GM19468 (cell line): ENCODE measurements around the gene ZBTB20.
A peak's percentile ranks its signal among the peaks of the same experiment; 100 is the strongest.

ENCODE experiments used
- ATAC-seq: cut with Tn5 transposase; IDR thresholded peaks from one replicate; pipeline ENCODE4 v1.9.1; 2021; ENCODE audit warnings: mild to moderate bottlenecking, moderate library complexity, moderate number of reproducible peaks; ENCODE audit not compliant: unreplicated experiment; ENCODE audit errors: extremely low read depth

Gene ZBTB20

GRCh38 chr3:114444216-114444615 lies 702.9 kb downstream of the ZBTB20 start:
- ATAC-seq: no peak

GRCh38 chr3:114442246-114442645 lies 704.8 kb downstream of the ZBTB20 start:
- no peak for ATAC-seq

- ATAC-seq: no peak
These were observed 705.7 kb downstream of the ZBTB20 start for GRCh38 chr3:114441386-114441785.

DNA sequence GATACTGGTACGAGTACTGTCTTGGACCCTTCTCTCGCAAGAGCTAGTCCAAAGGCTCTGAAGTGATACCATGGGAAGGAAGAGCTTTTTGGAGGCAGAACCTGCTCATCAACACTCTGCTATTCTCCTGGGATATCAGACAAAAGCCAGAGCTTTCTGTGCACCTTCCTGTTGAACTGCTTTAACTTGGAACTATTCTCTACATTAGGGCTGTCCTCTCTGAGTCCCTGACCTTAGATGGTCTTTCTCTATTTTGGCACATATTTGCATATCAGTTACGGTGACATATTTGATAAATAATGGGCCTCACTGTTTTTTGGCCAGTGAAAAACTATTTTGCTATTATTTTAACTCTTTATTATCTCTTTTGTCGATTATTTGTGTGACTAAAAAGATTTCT lies 706.4 kb downstream of the ZBTB20 start:
- ATAC-seq: no peak

DNA sequence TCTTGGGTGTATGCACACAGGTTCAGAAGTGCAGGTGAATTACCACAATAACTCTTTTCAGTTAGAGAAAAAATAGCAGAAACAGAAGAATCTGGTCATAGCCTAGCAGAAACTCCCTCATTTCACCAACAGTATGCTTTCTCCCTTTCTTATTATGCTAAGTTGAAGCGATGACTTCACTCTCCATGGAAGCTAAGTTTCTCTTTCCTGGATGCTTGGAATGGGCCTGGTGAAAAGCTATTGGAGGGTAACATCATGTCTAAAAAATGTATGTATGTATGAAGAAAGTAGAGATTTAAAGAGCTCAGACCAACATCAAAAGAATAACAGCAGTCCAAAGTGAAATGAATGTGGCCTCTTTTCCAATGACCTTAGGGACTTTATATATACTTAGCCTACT lies 707.8 kb downstream of the ZBTB20 start:
- no peak for ATAC-seq

GRCh38 chr3:114437897-114438296 lies 709.2 kb downstream of the ZBTB20 start:
- no peak for ATAC-seq

DNA sequence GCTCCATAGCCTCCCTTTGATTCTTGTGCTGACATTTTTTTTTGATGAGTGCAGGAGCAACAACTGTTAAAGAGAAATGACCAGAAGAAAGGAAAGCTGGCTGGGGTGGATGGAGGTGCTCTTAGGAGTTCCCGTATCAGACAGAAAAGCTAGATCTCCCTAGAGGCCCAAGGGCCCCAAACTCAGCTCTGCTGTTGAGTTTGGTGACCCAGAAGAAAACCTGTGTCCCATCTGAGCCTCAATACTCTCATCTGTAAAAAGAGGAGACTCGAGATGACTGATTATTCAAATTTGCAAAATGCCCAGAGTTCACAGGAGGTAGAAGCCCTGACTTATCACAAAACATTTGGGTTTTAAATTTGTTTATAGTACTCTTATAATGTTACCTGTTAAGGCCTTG lies 710.9 kb downstream of the ZBTB20 start:
- ATAC-seq: no peak

DNA sequence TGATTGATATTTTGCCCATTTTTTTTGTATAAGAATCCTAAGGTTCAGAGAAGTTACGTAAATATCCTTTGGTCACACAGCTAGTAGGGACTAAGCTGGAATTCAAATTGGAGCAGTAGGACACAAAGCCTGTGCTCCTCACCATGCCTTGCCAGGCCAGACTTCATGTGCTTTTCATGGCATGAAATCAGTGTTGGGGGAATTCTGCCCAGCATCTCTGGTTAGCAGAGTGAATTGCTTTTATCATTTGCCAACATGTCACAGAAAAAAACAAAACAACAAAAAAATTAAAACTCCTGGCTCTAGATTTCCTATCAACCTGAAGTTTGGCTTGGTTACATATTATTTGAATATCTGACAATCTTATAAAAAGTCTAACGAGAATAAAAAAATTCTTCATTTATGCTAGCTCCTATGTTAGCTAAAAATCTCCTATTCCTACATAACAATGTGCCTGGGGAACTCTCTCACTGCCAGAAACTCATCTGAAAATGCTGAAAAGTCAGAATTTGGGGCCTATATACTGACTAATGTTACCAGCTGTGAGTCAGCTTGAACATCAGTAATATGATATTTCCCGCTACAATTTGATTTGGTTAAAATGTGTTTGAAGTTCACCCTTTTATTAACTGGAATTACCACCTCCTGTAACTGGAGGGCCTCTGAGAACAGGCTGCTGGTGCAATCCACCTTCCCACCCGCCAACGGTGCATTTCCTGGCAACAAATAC lies 711.5 kb downstream of the ZBTB20 start:
- no peak for ATAC-seq

DNA sequence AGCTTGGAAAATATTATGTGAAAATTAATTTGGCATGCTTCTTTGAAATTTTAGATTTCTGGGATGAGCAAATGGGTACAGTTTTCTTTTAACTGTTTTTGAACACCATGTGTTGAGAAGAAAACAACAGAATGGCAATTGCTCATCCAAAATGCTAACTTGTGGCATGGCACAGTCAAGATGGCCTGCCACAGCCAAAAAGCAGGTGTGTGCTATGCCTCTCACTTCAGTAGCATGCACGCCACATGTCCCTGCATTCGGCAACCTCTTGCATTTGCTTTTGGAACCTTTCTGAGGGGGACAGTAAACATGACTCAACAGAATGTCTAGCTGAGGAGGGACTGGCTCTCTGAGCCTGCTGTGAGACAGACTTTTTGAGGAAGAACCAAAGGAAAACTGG lies 714.8 kb downstream of the ZBTB20 start:
- no peak for ATAC-seq

DNA sequence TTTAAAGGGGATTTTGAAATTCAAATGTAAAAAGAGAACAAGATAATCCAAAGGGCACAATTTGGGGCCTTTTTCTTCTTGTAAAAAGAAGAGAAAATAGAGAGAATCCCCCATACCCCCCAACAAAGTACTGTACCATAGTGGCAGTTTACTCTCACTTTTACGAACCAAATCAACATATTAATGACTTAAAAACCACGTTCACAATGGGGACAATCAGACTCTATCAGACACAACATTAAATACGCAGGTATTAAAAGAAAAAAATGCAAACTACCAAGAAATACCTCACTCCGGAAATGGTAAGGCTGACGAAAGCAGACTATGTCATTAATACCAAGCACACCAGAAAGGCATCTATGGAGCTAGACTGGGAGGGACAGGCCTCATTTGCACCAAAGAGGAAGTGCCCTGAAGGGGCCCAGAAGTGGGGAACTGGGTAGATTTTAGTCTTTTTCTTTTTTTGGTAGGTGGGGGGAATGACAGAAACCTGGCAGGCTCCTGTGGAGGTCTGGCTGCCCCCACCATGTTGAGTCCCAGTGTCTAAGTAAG lies 719.0 kb downstream of the ZBTB20 start:
- peak; percentile 73 for ATAC-seq

DNA sequence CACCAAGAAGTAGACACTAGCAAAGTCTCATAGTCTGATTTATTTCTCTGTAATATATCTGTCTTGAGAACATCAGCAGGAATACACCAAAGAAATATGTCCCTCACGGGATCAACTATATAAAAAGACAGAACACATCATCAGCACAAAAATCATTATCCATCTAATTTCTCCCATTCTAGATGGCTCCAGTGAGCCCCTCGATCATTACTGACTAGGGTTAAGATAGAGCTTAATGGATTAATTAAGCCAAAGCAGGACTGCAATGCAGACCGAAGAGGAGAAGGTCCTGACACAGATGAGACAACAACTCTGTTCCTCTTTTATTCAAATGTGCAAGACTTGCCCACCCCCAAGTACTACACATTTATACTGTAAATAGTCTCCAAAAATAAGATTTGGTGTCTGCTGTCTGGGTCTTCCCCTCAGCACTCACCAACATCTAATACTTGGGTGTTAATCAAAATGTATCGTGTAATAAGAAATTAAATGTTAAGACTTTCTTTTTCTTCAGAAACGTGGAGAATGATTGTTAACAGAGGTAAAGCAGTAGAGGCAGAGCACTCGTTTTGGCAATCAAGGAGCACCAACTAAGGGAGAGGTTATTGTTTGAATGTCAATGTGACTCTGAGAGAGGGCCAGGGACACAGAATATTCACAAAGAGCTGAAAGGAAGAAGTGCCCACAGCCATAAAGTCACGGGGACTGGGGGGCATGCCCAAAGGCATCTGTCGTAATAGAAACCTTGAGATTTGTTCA lies 719.6 kb downstream of the ZBTB20 start:
- ATAC-seq: no peak

GRCh38 chr3:114424337-114424736 lies 722.8 kb downstream of the ZBTB20 start:
- no peak for ATAC-seq

- no peak for ATAC-seq
These were observed 725.9 kb downstream of the ZBTB20 start for GRCh38 chr3:114421204-114421603.

GRCh38 chr3:114420072-114420471 lies 727.0 kb downstream of the ZBTB20 start:
- ATAC-seq: no peak

DNA sequence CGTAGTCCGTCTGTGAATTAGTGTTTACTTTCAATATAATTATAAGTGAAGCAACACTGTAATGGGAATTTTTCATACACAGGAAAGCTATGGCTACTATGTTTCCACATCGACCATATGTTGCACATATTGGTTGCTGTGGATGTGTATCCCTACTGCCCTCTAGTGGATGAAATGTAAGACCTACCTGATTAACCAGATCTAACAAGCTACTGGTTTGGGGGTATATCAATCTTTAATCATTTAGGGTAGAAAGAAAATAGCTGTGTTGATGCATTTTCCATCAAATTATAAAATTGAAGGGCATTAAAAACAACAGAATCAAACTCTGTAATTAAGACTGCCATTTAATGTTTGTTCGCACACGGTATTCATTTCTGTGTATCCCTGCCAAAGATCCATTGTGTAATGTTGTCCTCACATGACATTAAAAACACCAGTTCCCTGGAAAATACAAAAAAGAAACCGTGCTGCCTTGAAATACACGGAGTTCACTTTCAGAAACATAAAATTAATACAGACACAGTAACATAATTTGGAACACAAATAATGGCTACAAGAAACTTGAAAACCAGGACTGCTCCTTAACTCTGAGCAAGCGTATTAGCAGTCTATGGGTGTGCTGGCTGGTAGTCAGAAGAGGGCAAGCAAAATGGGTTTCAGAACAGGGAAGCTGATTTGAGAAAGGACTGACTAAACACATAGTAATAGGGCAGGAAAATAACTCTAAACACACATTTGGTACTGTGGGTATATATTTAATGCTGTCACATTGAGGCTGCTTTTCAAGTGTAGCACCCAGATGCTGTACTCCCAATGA lies 728.2 kb downstream of the ZBTB20 start:
- peak; percentile 18 for ATAC-seq

DNA sequence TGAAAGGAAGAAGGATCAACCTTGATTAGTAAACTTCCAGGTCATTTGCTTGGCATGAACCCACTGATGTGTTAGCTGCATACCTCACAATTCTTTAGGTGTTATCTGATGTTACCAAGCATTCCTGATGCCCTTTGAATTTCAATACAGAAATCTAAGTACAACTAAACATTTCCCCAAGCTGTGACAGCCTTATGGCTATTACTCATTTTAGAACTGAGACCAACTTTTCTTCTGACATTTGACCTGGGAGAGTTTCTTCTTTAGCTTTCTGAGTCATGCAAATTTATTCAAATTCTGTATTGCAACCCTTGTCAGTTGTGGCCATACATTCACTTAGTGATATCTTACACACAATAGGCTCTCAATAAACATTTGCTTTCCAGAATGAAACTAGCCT lies 729.0 kb downstream of the ZBTB20 start:
- peak; percentile 80 for ATAC-seq

DNA sequence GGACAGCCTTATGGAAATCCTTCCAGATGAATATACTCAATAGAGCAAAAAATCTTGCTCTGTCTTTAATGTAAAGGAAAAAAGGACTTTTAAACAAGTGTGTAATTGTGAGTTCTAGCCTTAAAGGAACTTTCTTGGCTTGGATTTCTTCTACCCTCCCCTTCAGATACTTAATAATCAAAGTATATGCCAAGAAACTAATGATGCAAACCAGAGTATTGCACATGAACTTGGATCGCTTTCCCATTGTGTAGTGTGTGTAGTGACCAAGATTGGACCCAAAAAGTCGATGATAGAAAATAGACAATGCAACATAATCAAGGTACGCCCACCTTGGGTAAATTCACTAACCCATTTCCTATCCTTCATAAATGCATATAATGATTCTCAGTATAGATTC lies 729.4 kb downstream of the ZBTB20 start:
- no peak for ATAC-seq

DNA sequence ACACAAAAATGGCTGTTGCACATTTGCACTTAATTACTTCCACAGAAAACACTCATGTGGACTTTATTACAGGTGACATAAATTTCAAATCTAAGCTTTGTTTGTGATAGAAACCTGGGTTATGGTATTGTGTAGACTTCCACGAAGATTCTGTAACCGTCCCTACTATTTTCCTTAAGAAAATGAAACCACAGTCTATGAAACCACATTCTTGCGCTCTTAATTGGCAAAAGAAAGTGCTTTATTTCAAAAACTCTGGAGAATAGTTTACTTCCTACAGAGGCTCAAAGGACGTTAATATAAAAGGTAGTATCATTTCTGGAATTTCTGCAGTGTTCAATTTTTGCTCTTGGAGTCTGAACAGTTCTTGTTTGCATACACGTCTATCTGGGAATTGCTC lies 729.8 kb downstream of the ZBTB20 start:
- no peak for ATAC-seq

GRCh38 chr3:114411811-114412803 lies 735.0 kb downstream of the ZBTB20 start:
- no peak for ATAC-seq
